ENCODE results near the gene GAPVD1. TPM values are rescaled to one million over a fixed set of nuclear protein-coding genes. Genes with fewer than 3 reads are reported as not detected.

Gene GAPVD1
- total RNA-seq, 1 experiment from 2014 or later = 53.1 TPM

GRCh38 chr9:125341566-125341965 is 79.9 kb downstream of the GAPVD1 start:
- no peak for TF ChIP-seq POLR2AphosphoS5 (IDR thresholded peaks at IDR 0.05; ENCODE audit: low read depth, low read length)
- no peak overlapping the region for H3K27ac ChIP-seq (ENCODE audit: low read depth, low read length)
- H3K9me3 ChIP-seq (ENCODE audit: control insufficient read depth in 1 of 2, insufficient read depth in 1 of 2, low read depth in 1 of 2, low read length in 2 of 2) = no peaks in the 10 kb centered on the region
- H3K9me2 ChIP-seq (ENCODE audit: insufficient read depth) = no peaks in the 10 kb centered on the region
- H4K20me1 ChIP-seq (ENCODE audit: insufficient read depth) = no peaks in the 10 kb centered on the region
- CTCF ChIA-PET = interaction anchor here (0.9 kb wide), 1 partner anchor 20 kb away, joined by 3 read pairs; no protein-coding TSS in a partner anchor
- no peaks in the 10 kb centered on the region for H3K27me3 ChIP-seq (ENCODE audit: insufficient read depth, low read length)
- no peak overlapping the region for H2AFZ ChIP-seq (ENCODE audit: low read depth, low read length, poor library complexity, severe bottlenecking)
- H3K4me2 ChIP-seq (ENCODE audit: low read length) = no peak overlapping the region
- no peaks in the 10 kb centered on the region for H3K4me1 ChIP-seq (ENCODE audit: control insufficient read depth in 1 of 2, insufficient read depth in 2 of 2, low read length in 2 of 2)
- no peaks in the 10 kb centered on the region for H3K79me2 ChIP-seq (ENCODE audit: insufficient read depth, low read length)
- no TSS peak for BruUV-seq (replicated peaks)
- no peak for DNase-seq (ENCODE audit: low read depth, low spot score)
- H3K4me3 ChIP-seq (replicated peaks in 1 of 2; ENCODE audit: low read depth in 1 of 2, low read length in 2 of 2) = no peak overlapping the region
- peaks cover 4 to 18% of the 10 kb centered on the region in 2 experiments; a peak in 3 of 4 replicates for H3K36me3 ChIP-seq (ENCODE audit: control insufficient read depth in 1 of 2, insufficient read depth in 2 of 2, low read length in 2 of 2)
- intact Hi-C loops (cut with micrococcal nuclease) = no loop called here
- RAD21 ChIA-PET (ENCODE audit: low non-redundant PET in 1 of 2, low total read pairs in 2 of 2, uncharacterized antibody in 2 of 2, unreplicated experiment in 2 of 2) = no interaction called here
- no peak for ATAC-seq
- POLR2A ChIA-PET = no interaction called here
- no peak overlapping the region for H3K9ac ChIP-seq (ENCODE audit: low read length)

GRCh38 chr9:125343518-125344275 is 82.1 kb downstream of the GAPVD1 start:
- POLR2A ChIA-PET = interaction anchor here (1.1 kb wide), 1 partner anchor 103 kb away, joined by 4 read pairs; the partner anchor contains the start of gene HSPA5
- TF ChIP-seq EZH2phosphoT487 (IDR thresholded peaks at IDR 0.05; ENCODE audit: borderline replicate concordance) (no peak), RAD21 (IDR thresholded peaks at IDR 0.05; ENCODE audit: low read depth) (no peak)

More at GRCh38 chr9:125343518-125344275, 82.1 kb downstream of the GAPVD1 start:
- Histone ChIP-seq H3K36me3 (ENCODE audit: control insufficient read depth in 1 of 2, insufficient read depth in 2 of 2, low read length in 2 of 2) (peaks cover 5 to 11% of the 10 kb centered on the region in 2 experiments; a peak in 3 of 4 replicates), H3K4me3 (replicated peaks in 1 of 2; ENCODE audit: low read depth in 1 of 2, low read length in 2 of 2) (no peak overlapping the region), H3K4me1 (ENCODE audit: control insufficient read depth in 1 of 2, insufficient read depth in 2 of 2, low read length in 2 of 2) (no peaks in the 10 kb centered on the region), H3K4me2 (ENCODE audit: low read length) (no peak overlapping the region), H3K9ac (ENCODE audit: low read length) (no peak overlapping the region), H3K27me3 (ENCODE audit: insufficient read depth, low read length) (no peaks in the 10 kb centered on the region), H3K27ac (ENCODE audit: low read depth, low read length) (no peak overlapping the region), H3K9me2 (ENCODE audit: insufficient read depth) (no peaks in the 10 kb centered on the region), H3K79me2 (ENCODE audit: insufficient read depth, low read length) (no peaks in the 10 kb centered on the region), H3K9me3 (ENCODE audit: control insufficient read depth in 1 of 2, insufficient read depth in 1 of 2, low read depth in 1 of 2, low read length in 2 of 2) (no peaks in the 10 kb centered on the region), H4K20me1 (ENCODE audit: insufficient read depth) (no peaks in the 10 kb centered on the region), H2AFZ (ENCODE audit: low read depth, low read length, poor library complexity, severe bottlenecking) (no peak overlapping the region)
- intact Hi-C loops (cut with micrococcal nuclease) = no loop called here
- BruUV-seq (replicated peaks) = no TSS peak
- ATAC-seq (peak; percentile 71), DNase-seq (ENCODE audit: low read depth, low spot score) (no peak)
- ChIA-PET CTCF (interaction anchor here (1.0 kb wide), 1 partner anchor 19 kb away, joined by 4 read pairs; no protein-coding TSS in a partner anchor), RAD21 (ENCODE audit: low non-redundant PET in 1 of 2, low total read pairs in 2 of 2, uncharacterized antibody in 2 of 2, unreplicated experiment in 2 of 2) (no interaction called here)
